Activated CD4-positive, CD25-positive, alpha-beta regulatory T cell treated with anti-CD3 and anti-CD28 coated beads, Interleukin-2, amount 50 U/mL, for 72 hours (primary cell): ENCODE data around the gene CD37.
"Not testable (repeated sequence)": the region's sequence is repeated elsewhere in the genome, so short reads cannot be mapped to it uniquely, and the experiment has no call there.

ENCODE experiments used
- DNase-seq: peaks from one replicate; pipeline ENCODE4 v3.0.0; 2021

Gene CD37

DNA sequence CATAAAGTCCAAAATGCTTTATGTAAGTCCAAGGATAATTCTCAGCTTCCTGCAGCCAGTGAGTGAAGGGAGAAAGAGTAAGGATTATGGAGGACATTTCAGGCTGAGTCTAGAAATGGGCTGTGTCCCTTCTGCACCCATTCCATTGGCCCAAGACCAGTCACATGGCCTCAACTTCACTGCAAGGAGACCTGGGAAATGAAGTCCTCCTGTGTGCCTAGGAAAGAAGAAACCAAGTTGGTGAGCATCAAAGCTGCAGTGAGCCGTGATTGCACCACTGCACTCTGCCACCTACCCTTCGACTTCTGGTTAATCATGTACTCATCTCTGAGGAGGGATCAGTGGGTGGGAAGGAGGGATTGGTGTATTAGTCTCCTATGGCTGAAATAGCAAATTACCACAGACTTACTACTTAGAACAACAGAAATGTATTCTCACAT, 3.6 kb upstream of the CD37 start:
- DNase-seq: no peak

DNA sequence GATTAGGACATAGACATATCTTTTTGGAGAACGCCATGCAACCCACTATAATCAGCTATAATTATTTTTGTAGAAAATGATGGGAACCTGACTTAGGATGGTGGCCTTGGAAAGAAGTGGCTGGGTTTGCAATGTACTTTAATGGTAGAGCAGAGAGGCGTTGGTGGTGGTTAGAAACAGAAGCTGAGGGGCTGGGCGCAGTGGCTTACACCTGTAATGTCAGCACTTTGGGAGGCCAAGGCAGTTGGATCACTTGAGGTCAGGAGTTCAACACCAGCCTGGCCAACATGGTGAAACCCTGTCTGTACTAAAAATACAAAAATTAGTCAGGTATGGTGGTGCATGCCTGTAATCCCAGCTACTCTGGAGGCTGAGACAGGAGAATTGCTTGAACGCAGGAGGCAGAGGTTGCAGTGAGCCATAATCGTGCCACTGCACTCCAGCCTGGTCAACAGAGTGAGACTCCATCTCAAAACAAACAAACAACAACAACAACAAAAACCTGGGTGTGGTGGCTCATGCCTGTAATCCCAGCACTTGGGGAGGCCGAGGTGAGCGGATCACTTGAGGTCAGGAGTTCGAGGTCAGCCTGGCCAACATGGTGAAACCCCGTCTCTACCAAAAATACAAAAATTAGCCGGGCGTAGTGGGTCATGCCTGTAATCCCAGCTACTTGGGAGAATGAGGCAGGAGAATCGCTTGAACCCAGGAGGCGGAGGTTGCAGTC, 2.4 kb upstream of the CD37 start:
- not testable (repeated sequence) for DNase-seq

DNA sequence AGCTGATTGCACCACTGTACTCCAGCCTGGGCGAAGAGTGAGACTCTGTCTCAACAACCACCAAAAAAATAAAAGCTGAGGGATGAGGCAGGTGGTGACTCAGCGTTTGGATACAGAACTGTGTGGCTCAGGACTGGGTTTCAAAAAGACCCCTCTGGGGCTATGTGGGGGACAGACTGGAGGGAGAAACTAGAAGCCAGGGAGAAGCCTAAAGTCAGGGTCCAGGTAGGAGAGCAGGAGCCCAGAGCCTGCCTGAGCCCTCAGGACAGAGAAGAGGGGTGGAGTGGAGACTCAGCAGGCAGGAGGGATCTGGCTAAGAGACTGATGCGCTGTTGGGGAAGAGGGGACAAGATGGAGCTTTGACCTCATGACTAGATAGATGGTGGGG, 1.8 kb upstream of the CD37 start:
- no peak for DNase-seq

DNA sequence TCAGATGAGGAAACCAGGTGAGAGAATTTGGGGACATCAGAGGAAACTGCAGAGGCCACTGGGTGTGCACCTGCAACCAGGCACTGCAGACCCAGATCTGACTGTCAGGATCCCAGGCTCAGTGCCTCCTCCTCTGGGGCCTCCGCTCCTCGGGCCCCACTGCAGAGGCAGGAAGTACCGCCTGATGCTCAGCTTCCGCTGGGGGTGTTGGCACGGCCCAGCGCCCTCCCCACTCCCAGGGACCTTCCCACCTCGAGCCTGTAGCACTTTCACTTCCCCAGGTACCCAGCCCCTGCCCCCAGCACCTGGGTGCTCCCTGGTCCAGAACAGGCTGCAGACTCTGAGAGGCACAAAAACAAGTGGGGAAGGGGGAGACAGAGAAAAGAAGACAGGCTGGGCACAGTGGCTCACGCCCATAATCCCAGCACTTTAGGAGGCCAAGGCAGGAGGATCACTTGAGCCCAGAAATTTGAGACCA, 1.4 kb upstream of the CD37 start:
- DNase-seq: peak; percentile 64

DNA sequence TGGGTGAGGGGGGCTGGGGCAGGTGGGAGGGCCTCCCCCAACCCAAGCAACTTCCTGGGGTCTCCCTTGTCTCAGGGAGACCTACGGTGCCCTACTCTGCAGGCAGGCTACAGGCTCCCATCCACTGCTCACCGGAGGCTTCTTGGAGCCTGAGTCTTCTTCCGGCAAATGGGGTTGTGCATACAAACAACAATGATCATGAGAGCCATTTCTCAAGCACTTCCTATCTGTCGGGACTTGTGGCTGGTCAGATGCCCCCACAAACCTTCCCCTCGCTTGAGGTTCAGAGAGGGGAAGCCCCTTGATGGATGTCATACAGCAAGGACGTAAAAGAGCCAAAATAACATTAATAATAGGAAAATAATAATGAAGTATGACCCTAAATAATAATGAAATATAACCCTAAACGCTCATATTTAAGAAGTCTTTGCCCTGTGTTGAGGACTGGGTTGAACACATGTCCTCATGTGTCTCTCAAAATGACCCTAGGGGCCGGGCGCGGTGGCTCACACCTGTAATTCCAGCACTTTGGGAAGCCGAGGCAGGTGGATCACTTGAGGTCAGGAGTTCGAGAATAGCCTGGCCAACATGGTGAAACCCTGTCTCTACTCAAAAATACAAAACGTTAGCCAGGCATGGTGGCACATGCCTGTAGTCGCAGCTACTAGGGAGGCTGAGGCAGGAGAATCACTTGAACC, 727 bp downstream of the CD37 start:
- DNase-seq: no peak

DNA sequence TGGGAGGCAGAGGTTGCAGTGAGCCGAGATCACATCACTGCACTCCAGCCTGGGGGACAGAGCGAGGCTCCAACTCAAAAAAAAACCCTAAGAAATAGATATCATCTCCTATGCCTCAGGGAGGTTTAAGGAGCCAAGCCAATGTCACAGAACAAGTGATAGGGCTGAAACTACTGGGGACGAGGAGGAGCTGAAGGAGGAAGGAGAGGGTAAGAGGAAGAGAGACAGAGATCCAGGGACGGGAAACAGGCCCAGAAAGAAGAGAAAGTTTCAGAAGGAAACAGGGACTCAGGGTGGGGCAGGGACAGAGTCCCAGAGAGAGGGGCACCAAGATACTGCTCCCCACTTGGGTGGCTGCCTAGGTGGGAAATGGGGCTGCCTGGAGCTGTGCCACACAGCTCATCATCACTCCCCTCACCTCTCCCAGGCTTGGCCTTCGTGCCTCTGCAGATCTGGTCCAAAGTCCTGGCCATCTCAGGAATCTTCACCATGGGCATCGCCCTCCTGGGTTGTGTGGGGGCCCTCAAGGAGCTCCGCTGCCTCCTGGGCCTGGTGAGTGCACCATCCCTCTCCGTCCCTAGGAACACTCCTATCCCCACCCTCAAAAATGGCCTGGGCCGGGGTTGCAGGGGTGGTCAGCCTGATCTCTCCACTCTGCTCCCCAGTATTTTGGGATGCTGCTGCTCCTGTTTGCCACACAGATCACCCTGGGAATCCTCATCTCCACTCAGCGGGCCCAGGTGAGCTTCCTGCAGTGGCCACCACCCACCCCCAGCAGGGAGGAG, 1.5 kb downstream of the CD37 start:
- DNase-seq: no peak

DNA sequence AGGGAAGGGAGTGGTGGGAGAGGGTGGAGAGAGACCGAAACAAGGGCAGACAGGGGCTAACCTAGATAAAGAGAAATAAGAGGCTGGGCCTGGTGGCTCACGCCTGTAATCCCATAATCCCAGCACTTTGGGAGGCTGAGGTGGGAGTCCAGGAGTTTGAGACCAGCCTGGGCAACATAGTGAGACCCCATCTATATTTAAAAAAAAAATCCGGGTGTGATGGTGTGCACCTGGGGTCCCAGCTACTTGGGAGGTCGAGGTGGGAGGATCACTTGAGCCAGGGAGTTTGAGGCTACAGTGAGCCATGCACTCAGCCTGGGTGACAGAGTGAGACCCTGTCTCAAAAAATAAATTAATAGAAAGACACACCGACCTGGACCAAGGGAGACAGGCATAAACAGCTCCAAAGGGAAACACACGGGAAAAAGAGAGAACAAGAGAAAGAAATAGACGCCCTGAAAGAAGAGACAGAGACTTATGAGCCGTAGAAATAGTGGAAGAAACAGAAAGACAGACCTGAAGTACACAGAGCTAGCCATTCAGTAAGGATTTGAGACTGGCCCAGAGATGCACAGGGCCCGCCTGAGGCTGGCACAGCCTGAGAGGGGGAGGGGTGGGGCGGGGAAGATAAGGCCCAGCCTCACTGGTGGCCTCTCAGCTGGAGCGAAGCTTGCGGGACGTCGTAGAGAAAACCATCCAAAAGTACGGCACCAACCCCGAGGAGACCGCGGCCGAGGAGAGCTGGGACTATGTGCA, 2.2 kb downstream of the CD37 start:
- DNase-seq: no peak

DNA sequence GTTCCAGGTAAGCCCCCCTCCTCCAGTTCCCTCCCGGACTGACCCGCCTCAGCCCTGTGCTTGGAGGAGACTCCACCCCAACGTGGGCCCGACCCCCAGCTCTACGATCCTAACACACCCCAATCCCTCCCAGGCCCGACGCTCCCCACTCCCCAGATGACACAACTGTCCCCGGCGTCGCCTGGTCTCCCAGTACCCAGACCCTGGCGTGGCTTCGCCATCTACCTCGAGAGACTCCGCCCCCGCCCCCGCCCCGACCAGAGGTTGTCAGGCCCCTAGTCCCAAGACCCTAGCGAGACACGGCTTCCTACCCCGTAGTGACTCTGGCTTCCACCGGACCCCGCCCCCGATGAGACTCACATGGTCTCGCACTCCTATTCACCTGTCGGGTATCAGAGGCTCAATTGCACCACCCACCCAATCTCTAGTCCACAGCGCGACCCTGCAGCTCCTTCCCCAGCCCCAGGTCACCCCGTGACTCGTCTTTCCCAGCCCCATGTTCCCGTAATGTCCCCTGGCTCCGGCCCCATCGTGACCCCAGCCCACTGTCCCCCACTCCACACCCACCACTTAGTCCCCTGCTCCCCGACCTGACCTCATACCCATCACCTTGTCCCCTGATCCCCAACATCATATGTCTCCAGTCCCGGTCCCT, 2.9 kb downstream of the CD37 start:
- DNase-seq: no peak

DNA sequence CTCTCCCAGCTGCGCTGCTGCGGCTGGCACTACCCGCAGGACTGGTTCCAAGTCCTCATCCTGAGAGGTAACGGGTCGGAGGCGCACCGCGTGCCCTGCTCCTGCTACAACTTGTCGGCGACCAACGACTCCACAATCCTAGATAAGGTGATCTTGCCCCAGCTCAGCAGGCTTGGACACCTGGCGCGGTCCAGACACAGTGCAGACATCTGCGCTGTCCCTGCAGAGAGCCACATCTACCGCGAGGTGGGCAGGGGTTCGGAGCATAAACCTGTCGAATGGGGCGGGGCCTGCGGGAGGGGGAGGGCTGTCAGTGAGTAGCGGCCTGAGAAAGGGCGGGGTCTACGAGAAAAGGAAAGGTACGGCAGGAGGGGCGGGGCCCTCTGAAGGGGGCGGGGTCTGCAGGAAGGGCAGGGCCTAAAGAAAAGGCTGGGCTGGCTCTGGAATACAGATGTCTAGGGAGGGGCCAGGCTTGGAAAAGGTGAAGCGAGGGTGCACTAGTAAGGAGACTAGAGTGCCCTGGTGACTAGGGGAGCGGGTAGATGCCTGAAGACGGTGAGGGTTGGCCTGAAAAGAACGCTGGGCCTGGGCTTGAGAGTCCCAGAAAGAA, 3.6 kb downstream of the CD37 start:
- DNase-seq: no peak

DNA sequence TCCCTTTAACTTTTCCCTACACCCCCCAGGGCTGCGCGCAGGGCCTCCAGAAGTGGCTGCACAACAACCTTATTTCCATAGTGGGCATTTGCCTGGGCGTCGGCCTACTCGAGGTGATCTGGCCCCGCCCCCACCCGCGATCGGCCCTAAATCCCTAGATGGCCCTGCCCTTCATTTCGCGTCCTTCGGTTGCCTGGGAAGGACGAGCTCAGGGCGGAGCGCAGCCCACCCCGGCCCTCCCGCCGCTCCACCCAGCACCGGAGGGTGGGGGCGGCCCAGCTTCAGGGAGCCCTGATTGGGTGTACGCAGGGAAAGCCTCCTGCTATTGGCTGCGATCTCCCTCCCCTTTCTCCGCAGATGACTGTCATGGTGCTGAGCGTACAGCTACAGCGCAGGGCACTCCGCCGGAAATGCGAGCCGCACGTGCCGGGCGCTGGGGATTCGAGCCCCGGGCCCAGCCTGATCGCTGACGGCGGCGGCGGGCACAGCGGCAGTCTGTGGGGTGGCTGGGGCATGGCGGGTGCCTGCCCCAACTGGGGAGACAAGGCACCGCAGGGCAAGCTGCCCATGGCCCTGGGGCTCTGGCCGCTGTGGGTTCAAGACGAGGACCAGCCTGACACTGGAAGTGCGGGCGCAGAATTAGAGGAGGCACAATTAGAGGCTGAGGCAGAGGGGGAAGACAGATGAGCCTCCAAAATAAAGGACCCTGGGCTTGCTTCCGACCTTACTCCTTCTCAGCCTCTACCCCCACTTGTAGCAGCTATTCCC, 4.3 kb downstream of the CD37 start:
- no peak for DNase-seq

DNA sequence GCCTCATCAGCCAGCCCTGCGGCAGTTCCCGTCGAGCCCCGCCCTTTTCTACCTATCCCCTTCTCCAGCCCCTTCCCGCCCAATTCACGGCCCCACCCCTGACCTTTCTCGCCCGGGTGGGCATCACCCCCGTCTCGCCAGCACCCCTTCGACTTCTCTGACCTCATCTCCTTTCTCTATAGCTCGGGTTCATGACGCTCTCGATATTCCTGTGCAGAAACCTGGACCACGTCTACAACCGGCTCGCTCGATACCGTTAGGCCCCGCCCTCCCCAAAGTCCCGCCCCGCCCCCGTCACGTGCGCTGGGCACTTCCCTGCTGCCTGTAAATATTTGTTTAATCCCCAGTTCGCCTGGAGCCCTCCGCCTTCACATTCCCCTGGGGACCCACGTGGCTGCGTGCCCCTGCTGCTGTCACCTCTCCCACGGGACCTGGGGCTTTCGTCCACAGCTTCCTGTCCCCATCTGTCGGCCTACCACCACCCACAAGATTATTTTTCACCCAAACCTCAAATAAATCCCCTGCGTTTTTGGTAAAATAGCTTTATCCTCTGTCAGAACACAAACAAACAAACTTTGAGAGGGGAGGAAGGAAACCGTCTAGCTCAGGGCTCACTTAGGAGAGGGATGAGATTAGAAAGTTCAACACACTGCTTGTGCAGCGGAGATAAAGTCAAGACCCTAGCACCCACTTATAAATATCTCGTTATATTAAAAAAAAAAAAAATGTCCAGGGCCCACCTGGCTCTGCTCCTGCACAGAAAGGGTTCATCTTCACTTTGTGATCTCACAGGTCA, 5.1 kb downstream of the CD37 start:
- no peak for DNase-seq

DNA sequence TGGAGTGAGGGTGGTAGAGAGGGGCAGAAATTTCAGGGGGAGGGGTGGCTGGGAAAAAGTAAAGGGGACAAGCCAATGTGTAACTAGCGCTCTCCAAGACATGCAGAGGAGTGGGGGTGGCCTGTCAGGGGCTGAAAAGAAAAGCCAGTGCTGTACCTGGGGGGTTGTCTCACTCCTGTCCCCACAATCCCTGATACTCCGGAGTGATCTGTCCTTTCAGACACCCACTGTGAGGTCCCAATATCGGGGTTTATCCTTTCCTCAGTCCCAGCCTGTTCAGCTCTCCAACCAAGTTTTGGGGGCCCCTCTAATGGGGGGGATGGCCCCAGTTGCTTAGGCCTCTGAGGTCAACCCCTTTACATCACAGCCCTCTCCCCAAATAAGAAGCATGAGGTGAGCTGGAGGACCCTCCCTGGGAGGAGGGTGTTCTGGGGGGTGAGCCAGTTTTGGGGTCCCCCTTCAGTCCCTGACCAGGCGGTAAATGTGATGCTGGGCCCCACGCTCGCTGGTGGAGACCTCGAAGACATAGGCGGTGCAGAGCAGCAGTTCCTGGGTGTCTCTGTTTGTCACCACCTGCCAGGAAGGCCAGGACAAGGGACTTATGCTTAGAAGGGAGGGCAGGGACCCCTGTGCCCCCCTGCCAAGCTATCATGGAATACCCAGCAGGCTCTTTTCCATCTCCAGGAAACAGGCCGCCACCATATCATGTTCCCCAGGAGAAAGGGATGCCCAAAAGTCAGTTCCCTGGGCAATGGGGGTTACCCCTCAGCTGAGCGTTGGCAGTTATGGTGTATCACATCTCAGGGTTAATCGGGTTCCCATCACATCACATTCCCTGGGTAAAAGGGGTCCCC, 5.9 kb downstream of the CD37 start:
- no peak for DNase-seq

DNA sequence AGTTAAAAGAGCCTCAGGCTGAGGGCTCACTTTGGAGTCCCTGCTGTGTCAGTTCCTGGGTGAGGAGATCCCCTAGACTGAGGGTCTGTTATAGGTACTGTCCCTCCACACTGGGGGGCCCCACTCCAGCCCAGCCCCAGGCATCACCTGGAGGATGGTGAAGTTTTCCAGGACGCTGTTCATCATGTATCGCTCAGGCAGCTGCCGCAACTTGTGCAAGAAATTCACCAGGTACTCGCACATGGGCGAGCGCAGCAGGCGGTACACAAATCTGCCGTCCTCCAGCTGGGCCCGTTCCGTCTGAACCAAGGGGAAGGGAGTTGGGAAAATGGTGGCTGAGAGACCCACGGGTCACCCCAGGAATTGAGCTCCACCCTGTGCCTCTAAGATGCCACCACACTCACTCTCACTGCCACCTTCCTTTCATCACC, 7.1 kb downstream of the CD37 start:
- DNase-seq: no peak

DNA sequence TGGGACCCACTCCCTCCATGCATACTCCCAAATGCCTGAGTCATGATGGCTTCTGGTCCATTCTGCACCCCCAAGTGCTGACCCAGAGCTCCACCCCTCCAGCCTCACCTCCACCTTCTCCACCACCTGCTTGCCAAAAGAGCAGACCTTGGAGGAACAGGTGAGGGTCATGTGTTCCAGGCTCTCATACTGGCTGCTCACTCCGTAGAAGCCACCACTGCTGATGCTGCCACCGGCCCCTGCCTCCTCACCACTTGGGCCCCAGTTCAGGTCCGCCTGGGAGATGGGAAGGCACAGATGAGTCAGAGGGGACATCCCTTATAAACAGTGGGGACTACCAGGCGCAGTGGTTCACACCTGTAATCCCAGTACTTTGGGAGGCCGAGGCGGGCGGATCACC, 7.9 kb downstream of the CD37 start:
- DNase-seq: peak; percentile 22

DNA sequence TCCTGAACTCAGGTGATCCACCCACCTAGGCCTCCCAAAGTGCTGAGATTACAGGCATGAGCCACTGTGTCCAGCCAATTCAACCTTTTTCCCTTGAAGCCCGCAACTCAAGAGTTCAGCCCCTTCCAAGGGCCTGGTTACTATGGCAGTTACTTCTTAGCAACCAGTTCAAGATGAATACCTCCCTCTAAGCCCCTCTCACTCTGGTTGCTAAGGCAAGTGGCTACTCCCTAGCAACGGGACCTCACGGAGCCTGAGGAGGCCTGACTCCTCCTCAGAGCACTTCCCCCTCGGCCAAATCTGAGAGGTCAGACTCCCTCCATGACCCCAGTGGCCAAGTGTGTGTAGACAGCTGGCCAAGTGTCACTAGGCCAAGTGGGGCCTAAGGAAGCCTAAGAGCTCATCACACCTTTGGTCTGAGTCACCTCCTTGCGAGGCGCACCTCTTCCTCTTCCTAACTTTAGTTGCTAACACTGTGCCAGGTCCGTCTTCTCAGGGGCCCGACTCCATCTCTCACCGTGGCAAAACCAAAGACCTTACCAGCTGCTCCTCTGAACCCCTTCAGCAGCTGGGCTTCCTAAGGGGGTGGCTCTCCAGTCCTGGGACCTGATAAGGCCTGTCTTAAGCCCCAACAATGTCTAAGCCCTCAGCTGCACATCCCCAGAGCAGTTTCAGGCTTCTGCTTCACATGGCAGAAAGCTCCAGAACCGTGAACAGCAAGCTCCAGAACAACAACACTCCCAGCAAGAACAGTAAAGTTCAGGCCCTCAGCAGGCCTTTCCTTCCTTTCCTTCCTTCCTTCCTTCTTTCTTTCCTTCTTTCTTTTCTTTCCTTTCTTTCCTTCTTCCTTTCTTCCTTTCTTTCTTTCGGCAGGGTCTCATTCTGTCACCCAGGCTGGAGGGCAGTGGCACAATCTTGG, 9.6 kb downstream of the CD37 start:
- DNase-seq: no peak

DNA sequence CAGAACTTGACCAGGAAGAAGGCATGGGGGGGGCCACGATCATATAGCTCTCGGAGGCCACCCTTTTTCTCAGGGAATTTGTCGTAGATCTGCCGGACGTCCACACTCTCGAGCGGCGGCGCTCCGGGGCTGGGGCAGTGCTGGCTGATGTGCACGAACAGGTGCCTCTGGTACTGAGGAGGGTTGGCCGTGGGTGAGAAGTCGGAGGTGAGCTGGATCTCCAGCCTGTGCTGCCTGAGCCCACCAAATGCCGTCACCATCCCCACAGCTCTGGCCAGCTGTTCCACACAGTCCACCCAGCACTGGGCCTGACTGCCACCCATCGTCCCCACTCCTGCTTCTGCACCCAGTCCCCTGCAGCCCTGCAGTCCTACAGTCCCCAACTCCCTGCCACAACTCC, 12.0 kb downstream of the CD37 start:
- no peak for DNase-seq

DNA sequence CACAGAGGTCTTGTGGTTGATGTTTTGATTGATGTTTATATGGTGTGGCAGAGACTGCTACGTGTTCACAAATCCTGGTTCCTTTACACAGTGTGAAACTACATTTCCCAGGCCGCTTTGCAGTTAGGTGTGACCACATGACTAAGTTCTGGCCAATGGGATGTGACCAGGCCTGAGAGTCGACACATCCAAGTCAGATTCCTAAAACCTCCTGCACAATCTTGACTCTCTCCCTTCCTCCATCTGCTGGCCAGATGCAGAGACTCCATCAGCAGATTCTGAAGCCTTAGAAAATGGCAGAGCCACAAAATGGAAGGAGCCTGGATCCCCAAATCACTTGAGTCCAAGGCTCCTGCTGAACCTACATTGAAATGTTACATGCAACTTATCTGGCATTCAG, 12.6 kb downstream of the CD37 start:
- DNase-seq: no peak
